DMS153 treated with DMSO at 0.1 percent for 48 hours (cell line): ENCODE measurements around the gene PAQR5.
A peak's percentile ranks its signal among the peaks of the same experiment; 100 is the strongest.
"Not testable (repeated sequence)": the region's sequence is repeated elsewhere in the genome, so short reads cannot be mapped to it uniquely, and the experiment has no call there.

Experiments used
- DNase-seq: peaks from one replicate; lab custom pipeline; 2025; ENCODE audit not compliant: unreplicated experiment; lab: John Stamatoyannopoulos, UW

The PAQR5 gene

DNA sequence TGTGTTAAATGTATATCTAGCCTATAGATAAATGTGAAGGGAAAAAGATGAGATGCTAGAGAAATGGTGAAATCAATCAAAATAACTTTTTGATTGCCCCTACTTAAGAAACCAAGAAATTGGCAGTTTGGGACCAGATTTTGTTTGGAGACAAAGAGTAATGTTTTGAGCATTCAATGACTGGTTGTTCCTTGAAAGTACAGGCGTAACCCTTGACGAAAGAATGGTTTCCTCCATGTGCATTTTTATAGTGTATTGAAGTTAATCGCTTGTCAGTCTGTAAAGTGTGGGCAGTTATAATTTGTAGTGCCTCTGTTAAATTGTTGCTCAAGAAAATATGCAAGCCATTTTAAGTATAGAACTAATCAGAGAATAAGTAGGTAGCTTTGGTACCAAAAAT is 116.7 kb downstream of the PAQR5 start:
- no peak for DNase-seq

DNA sequence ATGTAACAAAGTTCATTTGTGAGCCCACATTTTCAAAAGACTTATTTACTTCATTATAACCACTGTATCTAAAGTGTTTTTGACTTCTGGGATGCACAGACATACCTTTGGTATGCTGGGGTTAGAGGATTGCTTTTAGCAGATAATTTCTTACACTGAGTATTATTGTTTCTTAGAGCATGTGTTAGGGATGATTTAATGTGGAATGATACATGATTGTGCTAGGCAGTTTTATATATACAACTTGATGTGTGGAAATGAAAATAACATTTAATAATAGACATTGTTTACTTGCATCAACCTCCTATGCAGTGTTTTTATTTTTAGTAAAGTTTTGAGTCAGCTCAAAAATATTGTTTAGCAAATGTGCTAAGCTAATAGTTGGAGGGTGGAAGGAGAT is 118.9 kb downstream of the PAQR5 start:
- DNase-seq, result no peak

DNA sequence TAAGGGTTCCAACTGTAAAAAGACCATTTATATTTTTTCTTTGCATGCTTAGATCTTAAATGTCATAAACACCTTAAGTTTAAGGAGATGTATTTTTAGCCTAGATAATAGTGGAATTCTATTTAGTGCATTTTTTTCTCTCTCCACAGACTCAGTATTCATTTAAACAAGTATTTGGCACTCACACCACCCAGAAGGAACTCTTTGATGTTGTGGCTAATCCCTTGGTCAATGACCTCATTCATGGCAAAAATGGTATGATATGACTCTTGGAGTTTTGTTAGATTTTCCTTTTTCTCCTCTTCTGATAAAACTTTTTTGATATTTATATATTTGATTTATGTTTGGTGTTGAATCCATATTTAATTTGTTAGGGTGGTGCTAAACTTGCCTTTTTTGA is 122.8 kb downstream of the PAQR5 start:
- DNase-seq, result no peak

DNA sequence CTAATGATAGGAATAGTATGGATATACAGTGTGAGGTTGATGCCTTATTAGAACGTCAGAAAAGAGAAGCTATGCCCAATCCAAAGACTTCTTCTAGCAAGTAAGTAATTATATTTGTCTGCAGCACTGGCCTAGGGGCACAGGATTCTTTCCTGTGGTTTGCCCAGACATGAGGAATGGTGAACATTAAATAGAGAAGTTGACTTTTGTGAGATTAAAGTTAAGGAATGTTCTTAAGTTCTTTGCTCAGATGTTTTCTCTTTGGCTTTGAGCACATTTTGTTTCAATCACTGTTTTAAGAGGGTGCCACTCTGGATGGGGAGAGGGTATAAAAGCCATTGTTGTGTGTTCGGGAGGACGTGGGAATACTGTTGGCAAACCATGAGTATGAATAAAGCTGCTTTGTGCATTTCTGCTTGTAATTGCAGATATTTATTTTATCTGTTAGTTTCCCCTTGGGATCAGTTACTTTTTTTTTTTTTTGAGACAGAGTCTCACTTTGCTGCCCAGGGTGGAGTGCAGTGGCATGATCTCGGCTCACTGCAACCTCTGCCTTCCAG is 123.7 kb downstream of the PAQR5 start:
- no peak for DNase-seq

DNA sequence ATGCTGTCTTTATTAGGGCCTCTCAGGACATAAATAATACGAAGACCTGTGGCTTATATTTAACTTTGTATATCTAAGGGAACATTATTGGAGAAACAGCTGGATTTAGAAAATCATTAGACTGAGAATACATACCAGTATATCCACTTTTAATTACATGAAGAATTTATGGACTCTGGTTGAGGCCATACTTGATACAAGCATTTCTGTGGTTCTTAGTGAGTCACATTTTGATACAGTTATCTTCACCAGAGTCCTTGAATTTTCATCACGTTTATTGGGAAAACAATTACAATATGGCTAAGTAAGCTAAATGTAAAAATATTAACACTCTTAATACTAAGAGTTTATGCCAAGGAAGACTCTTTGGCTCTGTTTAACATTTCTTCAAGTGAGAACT is 125.3 kb downstream of the PAQR5 start:
- no peak for DNase-seq

DNA sequence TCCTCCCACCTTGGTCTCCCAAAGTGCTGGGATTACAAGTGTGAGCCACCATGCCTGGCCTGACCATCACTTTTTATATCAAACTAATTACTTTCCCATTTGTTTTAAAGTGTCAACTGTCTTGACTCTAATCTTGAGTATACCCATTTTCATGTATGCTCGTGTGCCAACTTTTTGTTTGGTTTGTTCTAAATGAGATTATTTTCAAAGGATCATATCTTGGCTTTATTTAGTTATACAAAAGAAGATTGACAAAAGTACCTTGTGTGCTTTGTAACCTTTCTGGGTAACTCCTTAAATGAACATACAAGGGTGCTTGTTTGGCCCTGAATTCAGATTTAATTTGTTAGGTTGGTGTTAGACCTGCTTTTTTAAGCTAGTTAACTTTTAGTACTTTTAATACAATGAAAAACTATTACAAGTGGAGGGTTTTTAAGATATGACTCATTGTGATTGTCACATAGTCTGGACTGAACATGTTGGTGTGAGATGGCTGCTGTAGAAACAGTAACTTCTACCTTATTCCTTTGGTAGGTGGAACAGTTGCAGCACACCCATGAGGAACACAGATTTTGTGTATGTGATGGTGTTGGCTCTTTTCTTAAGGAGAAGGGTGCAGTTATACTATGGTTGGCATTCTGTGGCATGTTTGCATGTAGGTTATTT is 126.2 kb downstream of the PAQR5 start:
- no peak for DNase-seq

DNA sequence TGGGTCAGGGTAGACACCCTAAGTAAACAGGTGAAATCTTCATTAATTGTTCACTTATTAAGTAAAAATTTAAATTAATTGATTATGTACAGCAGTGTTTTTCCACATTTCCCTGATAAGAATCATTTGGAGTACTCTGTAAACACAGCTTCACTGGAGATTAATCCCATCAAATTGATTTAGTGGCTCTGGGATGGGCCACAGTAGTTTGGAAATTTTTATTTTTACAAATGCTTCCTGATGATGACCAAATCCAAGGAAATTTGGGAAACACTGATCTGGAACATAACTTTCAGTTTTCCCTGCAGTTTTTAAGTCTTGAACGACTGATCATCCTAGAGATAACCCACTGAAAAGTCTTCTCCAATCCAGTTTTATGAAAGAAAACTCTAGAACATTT is 135.1 kb downstream of the PAQR5 start:
- DNase-seq, result no peak

DNA sequence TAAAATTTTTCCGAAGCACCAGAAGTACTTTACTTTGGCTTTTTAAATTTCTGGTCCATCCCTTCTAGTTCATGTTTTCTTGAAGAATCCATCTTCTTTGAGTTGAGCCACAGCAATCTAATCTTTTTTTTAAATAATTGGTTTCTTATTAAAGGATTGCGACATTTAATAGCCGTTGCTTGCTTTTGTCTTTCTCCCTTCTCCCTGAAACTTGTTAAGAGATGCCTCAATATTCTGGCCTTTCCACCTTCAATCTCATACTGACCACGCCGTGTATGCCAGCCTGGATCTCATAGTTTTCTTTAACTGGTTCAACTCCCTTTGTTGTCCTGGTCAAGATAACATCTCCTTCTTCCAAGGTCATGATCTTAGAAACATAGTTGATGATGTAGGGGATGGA is 135.5 kb downstream of the PAQR5 start:
- DNase-seq, result no peak

DNA sequence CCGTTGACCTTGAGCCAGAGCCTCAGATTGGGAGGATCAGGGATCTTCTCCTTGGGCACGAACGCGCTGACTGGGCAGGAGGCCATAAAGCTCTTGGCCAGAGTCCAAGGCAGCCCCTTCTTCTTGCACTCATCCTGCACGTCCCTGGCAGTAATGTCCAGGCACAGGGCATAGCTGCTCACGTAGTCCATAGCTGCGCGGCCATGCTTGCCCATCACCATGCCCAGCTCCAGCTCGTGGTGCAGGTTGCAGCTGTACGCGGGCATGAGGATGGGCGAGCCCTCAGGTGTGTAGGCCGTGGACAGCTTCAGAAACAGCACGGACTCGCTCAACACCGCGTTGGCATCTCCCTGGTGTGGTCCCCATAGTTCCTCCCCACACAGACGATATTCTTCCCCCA is 136.0 kb downstream of the PAQR5 start:
- DNase-seq, result no peak

DNA sequence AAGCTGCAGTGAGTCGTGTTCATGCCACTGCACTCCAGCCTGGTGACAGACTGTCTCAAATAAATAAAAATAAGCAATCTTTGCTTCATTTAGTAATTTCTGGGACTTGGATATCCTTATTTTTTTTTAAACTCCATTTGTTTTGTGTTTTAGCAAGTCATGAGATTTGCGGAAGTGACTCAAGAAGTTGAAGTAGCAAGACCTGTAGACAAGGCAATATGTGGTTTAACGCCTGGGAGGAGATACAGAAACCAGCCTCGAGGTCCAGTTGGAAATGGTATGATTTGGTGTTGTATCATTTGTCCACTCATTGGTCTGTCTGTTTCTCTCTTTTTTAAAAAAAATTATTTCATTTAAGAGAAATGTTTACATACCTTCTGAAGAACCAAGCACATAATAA is 137.3 kb downstream of the PAQR5 start:
- no peak for DNase-seq

DNA sequence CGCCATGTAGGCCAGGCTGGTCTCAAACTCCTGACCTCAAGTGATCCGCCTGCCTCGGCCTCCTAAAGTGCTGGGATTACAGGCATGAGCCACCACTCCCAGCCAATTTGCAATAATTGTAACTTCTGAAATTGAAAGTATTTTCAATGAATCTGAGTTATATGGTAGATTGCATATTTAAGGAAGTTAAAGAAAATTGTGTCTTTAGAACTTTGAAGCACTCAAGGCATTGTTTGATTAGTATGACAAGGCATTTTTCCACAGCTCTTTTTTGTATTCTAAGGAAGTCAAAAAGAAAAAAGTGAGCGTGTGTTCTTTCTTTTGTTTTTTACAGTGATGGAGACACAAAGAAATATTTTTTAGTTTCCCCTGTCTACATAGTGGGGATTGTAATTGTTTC is 138.2 kb downstream of the PAQR5 start:
- no peak for DNase-seq

DNA sequence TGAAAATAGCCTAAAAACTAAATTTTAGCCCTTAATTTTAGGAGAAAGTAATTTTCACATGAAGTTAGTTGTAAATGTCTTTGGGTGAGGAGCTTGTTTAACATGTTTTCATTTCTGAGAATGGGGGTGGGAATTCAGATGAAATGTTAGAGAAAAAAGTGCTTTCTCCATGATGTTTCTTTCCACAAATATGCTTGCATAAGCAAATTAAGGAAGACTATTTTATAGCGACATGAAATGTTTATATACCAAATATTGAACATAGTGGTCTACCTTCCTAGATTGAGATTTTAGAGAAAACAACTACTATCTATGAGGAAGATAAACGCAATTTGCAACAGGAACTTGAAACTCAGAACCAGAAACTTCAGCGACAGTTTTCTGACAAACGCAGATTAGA is 140.9 kb downstream of the PAQR5 start:
- DNase-seq, result no peak

DNA sequence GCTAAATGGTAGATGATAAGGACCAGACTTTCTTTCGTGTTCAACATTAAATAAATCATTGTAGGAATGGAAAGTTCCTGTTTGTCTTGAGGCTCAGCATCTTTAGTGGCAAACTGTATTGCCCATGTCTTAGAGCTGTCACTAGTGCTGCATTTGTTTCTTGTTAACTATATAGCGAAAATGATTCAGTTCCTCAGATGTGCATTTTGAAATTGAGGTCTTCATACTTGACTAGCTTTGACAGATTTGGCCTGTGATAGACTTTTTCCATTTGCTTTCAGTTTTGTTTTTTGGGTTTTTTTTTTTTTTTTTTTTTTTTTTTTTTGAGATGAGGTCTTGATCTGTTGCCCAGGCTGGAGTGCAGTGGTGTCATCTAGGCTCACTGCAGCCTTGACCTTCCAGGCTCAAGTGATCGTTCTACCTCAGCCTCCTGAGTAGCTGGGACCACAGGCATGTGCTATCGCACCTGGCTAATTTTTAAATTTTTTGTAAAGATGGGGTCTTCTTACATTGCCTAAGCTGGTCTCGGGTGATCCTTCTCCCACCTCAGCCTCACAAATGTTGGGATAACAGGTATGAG is 144.4 kb downstream of the PAQR5 start:
- no peak for DNase-seq

DNA sequence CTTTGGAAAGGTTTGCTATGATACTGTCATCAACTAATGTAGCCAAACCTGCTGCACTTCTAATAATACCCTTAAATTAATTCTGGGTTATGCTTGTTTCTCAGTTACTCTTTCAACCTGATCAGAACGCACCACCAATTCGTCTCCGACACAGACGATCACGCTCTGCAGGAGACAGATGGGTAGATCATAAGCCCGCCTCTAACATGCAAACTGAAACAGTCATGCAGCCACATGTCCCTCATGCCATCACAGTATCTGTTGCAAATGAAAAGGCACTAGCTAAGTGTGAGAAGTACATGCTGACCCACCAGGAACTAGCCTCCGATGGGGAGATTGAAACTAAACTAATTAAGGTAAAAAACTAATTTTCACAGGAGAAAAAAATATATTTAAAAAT is 146.0 kb downstream of the PAQR5 start:
- DNase-seq, result no peak

DNA sequence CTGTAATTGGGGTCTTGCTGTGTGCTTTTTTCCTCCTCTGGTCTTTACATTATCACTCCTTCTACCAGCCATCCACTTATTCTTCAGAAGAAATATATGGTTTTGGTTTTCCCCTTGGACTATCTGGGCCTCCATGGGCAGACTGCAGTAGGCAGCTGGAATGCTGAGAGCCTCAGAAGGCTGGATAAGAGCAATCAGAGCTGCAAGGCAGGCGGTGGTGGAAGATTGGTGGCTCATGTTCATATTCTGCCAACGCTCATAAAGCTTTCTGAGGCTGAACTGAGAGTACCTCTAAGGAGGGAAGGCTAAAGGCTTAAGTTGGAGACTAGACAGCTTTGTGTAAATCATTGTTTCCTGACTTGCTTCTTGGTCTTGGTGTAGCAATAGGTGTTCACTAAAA is 148.2 kb downstream of the PAQR5 start:
- DNase-seq, result no peak

DNA sequence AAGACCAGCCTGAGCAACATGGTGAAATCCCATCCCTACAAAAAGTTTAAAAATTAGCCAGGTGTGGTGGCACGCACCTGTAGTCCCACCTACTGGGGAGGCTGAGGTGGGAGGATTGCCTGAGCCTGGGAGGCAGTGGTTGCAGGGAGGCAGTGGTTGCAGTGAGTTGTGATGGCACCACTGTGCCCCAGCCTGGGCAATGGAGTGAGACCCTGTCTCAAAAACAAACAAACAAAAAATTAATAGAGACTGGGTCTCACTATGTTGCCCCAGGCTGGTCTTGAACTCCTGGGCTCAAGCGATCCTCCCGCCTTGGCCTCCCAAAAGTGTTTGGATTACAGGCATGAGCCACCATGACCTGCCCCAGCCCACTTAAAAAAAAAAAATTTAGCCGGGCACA is 151.5 kb downstream of the PAQR5 start:
- not testable (repeated sequence) for DNase-seq

DNA sequence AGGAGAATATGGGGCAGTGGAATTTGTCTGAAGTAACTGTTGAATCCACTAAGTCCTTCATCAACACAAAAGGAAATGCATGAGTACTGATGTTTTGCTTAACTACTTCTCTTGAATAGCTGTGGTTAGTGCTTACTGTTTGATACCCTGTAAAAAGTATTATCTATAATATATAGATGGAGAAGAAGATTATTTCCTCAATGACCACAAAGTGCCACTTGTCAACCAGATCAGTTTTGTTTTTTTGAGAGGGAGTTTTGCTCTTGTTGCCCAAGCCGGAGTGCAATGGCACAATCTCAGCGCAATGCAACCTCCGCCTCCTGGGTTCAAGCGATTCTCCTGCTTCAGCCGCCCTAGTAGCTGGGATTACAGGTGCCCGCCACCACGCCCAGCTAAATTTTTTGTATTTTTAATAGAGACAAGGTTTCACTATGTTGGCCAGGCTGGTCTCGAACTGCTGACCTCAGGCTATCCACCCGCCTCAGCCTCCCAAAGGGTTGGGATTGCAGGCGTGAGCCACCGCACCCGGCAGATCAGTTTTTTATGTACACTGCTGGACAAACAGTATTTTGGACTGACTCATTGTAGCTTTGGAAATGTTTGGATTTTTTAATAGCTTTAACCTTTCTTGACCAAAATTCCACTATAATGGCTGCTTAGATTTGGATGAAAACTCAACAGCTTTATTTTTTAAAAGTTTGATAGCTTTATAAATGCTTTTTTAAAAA is 152.4 kb downstream of the PAQR5 start:
- DNase-seq, result no peak

DNA sequence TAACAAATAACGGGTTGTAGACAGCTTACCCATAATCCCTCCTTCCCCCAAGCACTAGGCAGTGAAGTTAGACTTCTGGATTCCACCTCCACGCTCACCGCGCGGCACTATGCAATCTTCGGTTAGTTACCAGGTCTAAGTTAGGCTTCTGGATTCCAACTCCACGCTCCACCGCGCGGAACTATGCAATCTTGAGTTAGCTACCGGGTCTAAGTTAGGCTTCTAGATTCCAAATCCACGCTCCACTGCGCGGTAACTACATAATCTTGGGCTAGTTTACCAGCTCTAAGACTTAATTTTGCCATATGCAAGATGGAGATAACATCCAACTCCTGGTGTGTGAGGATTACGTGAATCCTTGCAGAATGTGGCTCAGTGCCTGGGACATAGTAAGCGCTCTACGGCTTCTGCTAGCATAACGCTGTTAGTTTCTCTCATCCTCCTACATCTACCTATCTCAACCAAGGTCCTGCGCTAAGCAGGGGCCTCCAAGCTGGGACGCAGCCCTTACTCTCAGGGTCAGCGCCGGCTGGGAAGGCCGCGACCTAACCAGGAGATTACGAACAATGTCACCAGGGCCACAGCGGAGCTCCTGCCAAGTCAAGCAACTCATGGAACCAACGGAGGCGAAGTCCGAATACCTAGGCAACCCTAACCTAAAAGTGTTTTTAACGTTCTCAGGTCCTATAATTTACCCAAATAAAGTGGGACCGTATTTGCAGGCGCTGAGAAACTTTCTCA is 153.4 kb downstream of the PAQR5 start:
- DNase-seq, result peak; percentile 27

DNA sequence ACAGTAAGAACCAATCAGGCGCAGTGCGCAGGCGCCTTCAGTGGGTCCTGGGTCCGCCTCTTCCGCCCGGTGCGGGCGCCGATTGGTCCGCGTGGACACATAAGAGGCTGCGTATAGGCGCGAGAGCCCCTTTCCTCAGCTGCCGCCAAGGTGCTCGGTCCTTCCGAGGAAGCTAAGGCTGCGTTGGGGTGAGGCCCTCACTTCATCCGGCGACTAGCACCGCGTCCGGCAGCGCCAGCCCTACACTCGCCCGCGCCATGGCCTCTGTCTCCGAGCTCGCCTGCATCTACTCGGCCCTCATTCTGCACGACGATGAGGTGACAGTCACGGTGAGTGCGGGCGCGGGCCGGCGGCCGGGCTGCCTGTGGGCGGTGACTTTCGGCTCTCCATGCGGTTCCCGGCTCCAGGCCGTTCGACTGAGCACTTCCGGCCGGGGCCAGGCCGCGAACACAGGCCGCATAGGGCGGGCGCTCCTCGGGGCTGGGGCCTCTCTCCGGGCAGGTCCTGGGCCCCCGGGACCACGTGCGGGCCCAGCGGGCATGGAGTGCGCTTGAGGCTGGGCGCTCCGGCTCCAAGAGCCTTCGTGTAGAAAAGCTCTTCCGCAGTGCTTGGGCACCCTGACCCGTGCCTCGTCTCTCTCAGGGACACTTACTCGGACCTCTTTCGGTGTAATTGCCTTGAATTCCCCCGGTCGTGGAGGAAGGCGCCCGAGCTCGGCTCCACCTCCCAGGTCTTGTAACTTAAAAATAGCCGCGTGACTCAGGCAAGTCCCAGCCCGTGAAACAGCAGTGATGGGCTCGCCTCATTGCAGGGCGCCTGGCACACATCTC is 154.2 kb downstream of the PAQR5 start, which contains the start of gene RPLP1:
Gene RPLP1, plus strand, starts transcription at position 127 of the 830 bp plus-strand sequence. Its CDS starts 131 bp downstream, at position 258.
- no peak for DNase-seq

DNA sequence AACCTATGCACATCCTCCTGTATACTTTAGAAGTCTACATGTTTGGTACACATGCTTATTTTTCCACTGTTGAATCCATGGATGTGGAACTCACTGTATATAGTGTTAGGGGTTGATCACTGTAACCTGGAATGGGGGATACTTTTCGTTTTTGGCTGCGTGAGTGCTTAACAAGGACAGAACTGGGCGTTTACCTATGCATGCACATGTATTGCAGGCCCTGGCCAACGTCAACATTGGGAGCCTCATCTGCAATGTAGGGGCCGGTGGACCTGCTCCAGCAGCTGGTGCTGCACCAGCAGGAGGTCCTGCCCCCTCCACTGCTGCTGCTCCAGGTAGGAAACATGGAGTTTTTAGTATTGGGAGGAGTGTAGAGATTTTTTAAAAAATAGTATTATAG is 156.2 kb downstream of the PAQR5 start:
- no peak for DNase-seq
